Gastroesophageal sphincter (tissue), 4 donors: ENCODE data around the gene ERVH48-1. TPM values are rescaled to one million over a fixed set of nuclear protein-coding genes. Genes with fewer than 3 reads are reported as not detected.
"Not testable (repeated sequence)": the region's sequence is repeated elsewhere in the genome, so short reads cannot be mapped to it uniquely, and the experiment has no call there.

Experiments used
- ATAC-seq: fragments of 150-250 bp; one replicate; pipeline ENCODE4 v1.9.1; 2016; ENCODE audit warnings: mild to moderate bottlenecking, moderate library complexity
- H3K27ac ChIP-seq, 4 donors: fragments of 200-600 bp; sonication (generic) in 3 of 4; 1 replicate in 3 of 4; 2 replicates in 1 of 4; pipeline ENCODE4 v1.5.1; 2016 to 2019
- H3K27me3 ChIP-seq: fragments of 200-600 bp; sonication (generic); one replicate; pipeline ENCODE4 v1.5.1; 2019
- H3K36me3 ChIP-seq, 2 donors: fragments of 200-600 bp; sonication (generic); one replicate each; pipeline ENCODE4 v1.5.1; 2019; ENCODE audit warnings: control low read depth in 1 of 2
- H3K4me1 ChIP-seq, 3 donors: fragments of 200-600 bp; sonication (generic); 1 replicate in 2 of 3; 2 replicates in 1 of 3; pipeline ENCODE4 v1.5.1; 2016 to 2019; ENCODE audit warnings: control low read depth in 2 of 3
- H3K4me3 ChIP-seq, 2 donors: fragments of 200-600 bp; sonication (generic); one replicate each; pipeline ENCODE4 v1.5.1; 2019; ENCODE audit warnings: mild to moderate bottlenecking in 1 of 2, moderate library complexity in 1 of 2
- H3K9me3 ChIP-seq, 3 donors: fragments of 200-600 bp; sonication (generic); one replicate each; pipeline ENCODE4 v1.5.1; 2017 to 2019; ENCODE audit warnings: control low read depth in 2 of 3
- EP300 ChIP-seq: sonication (generic); formaldehyde crosslinking; IDR thresholded peaks from one replicate; pipeline ENCODE4 v1.6.1; 2017; ENCODE audit warnings: antibody characterized with exemption, mild to moderate bottlenecking
- POLR2A ChIP-seq, 2 donors: fragments of 450-650 bp; IDR thresholded peaks; one replicate each; pipeline ENCODE4 v1.6.1; 2017; ENCODE audit warnings: antibody characterized with exemption in 2 of 2, mild to moderate bottlenecking in 2 of 2, moderate library complexity in 1 of 2
- POLR2AphosphoS5 ChIP-seq: sonication (generic); formaldehyde crosslinking; IDR thresholded peaks from one replicate; pipeline ENCODE4 v1.6.1; 2017; ENCODE audit warnings: antibody characterized with exemption
- WGBS, 2 donors: methylation state at CpG; one replicate each; pipeline ENCODE4 v1.1.5; 2018; ENCODE audit warnings: low coverage in 1 of 2; 5-methylcytosine and 5-hydroxymethylcytosine counted together
- total RNA-seq, 4 donors: library from RNA; depleted of rRNA; stranded (reverse); fragments of >200 nt; gene quantifications; one replicate each; pipeline ENCODE4 v1.1.0, GENCODE V29; 2016
- TF ChIP-seq, protein P1 (sequence below), 4 experiments: fragments of 200-600 bp in 2 of 4; fragments of 450-650 bp in 2 of 4; sonication (generic) in 1 of 4; IDR thresholded peaks; one replicate each; pipeline ENCODE4 v1.5.1; 2017 to 2019; ENCODE audit warnings: antibody characterized with exemption in 4 of 4, mild to moderate bottlenecking in 2 of 4, moderate library complexity in 2 of 4

ERVH48-1 gene
- total RNA-seq, 4 donors from 2014 or later, result not detected

DNA sequence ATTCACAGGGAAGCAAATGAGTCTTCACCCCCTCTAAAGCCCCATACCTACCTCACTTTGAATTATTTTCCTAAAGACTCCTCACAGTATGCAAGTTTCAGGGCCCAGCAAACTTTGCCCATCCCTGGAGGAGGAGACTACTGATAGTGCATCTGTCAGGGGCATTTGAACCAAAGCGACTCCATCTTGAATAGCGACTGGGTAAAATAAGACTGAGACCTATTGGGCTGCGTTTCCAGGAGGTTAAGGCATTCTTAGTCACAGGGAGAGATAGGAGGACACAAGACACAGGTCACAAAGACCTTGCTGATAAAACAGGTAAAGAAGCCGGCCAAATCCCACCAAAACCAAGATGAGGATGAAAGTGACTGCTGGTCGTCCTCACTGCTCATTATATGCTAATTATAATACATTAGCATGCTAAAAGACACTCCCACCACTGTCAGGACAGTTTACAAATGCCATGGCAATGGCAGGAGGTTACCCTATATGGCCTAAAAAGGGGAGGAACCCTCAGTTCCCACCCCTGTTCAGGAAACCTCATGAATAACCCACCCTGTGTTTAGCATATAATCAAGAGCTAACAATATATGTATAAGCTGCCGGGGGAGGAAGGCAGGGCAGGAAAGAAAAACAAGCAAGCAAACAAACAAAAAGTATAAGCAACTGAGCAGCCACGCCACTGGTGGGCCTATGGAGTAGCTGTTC, 45.7 kb upstream of the ERVH48-1 start:
- no peaks in the 10 kb centered on the region for H3K27me3 ChIP-seq
- H3K27ac ChIP-seq, result no peak overlapping the region
- no peak for ATAC-seq
- no peaks in the 10 kb centered on the region for H3K9me3 ChIP-seq
- TF ChIP-seq, protein P1, sequence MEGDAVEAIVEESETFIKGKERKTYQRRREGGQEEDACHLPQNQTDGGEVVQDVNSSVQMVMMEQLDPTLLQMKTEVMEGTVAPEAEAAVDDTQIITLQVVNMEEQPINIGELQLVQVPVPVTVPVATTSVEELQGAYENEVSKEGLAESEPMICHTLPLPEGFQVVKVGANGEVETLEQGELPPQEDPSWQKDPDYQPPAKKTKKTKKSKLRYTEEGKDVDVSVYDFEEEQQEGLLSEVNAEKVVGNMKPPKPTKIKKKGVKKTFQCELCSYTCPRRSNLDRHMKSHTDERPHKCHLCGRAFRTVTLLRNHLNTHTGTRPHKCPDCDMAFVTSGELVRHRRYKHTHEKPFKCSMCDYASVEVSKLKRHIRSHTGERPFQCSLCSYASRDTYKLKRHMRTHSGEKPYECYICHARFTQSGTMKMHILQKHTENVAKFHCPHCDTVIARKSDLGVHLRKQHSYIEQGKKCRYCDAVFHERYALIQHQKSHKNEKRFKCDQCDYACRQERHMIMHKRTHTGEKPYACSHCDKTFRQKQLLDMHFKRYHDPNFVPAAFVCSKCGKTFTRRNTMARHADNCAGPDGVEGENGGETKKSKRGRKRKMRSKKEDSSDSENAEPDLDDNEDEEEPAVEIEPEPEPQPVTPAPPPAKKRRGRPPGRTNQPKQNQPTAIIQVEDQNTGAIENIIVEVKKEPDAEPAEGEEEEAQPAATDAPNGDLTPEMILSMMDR (IDR thresholded peaks at IDR 0.05), result no peak
- 77 to 81% methylated on average over 6 to 7 of the region's 7 CpGs for WGBS, 2 donors
- peaks cover 0 to 14% (median 8%) of the 10 kb centered on the region in 3 donors for H3K4me1 ChIP-seq
- H3K36me3 ChIP-seq, result no peaks in the 10 kb centered on the region
- no peak overlapping the region for H3K4me3 ChIP-seq

- 50 to 67% methylated on average over 5 to 6 of the region's 6 CpGs for WGBS, 2 donors
- ATAC-seq, result no peak
- no peaks in the 10 kb centered on the region for H3K9me3 ChIP-seq
- H3K27me3 ChIP-seq, result no peaks in the 10 kb centered on the region
- H3K4me1 ChIP-seq, result peaks cover 0 to 8% (median 4%) of the 10 kb centered on the region in 3 donors
- TF ChIP-seq POLR2A (IDR thresholded peaks at IDR 0.05) (no peak), POLR2AphosphoS5 (no peak), EP300 (no peak)
- TF ChIP-seq, protein P1 (IDR thresholded peaks at IDR 0.05), result no peak
- no peak overlapping the region for H3K27ac ChIP-seq
- H3K36me3 ChIP-seq, result no peaks in the 10 kb centered on the region
- H3K4me3 ChIP-seq, result no peak overlapping the region
Observed at GRCh38 chr21:42969193-42969600, 43.8 kb upstream of the ERVH48-1 start.

GRCh38 chr21:42967616-42968015, 42.2 kb upstream of the ERVH48-1 start:
- not testable (repeated sequence) for H3K4me1 ChIP-seq, H3K27me3 ChIP-seq, H3K36me3 ChIP-seq, H3K4me3 ChIP-seq, ATAC-seq, H3K27ac ChIP-seq, H3K9me3 ChIP-seq
- 96 to 100% methylated on average over 1 to 9 of the region's 9 CpGs for WGBS, 2 donors

DNA sequence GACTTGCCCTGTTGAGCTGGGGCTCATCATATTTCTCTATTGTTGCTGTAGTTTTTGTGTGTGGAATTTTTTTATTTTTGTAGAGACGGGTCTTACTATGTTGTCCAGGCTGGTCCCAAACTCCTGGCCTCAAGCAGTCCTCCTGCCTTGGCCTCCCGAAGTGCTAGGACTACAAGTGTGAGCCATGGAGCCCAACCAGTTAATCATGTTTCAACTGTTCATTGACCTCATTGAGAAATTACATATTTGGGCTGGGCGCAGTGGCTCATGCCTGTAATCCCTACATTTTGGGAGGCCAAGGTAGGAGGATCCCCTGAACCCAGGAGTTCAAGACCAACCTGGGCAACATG, 39.8 kb upstream of the ERVH48-1 start:
- no peak overlapping the region for H3K27ac ChIP-seq
- 63% methylated on average over 3 of the region's 3 CpGs; no CpG with 5 or more reads in 1 of the 2 donors for WGBS, 2 donors
- H3K4me3 ChIP-seq, result no peak overlapping the region
- TF ChIP-seq, protein P1 (IDR thresholded peaks at IDR 0.05), result no peak
- TF ChIP-seq POLR2AphosphoS5, result no peak
- no peak for TF ChIP-seq EP300
- TF ChIP-seq POLR2A (IDR thresholded peaks at IDR 0.05), result no peak
- H3K27me3 ChIP-seq, result no peaks in the 10 kb centered on the region
- H3K9me3 ChIP-seq, result no peaks in the 10 kb centered on the region
- H3K36me3 ChIP-seq, result no peaks in the 10 kb centered on the region
- no peak for ATAC-seq
- no peaks in the 10 kb centered on the region for H3K4me1 ChIP-seq

DNA sequence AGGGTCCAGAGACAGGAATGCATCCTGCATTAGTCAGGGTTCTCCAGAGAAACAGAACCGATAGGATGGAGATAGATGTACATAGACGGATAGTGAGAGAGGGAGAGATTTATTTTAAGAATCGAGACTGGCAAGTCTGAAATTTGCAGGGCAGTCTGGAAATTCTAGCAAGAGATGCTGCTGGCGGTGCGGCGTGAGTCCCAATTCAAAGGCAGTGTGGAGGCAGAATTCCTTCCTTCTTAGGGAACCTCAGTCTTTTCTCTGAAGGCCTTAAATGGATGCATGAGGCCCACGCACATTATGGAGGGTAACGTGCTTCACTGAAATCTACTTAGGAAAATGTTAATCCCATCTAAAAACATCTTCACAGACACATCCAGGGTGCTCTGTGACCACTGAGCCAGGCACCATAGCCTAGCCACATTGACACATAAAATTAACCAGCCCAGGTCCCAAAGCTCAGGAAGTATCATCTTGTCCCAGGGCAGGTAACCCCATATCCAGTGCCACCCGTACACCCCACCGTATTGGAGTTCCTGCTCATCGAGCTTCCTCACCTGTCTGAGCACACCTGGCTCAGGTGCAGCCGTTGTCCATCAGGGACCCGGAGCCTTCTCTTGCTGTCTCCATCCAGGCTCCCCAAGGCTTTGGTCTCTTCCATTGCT, 39.2 kb upstream of the ERVH48-1 start:
- WGBS, 2 donors, result 95 to 96% methylated on average over 7 to 9 of the region's 13 CpGs
- H3K4me3 ChIP-seq, result no peak overlapping the region
- ATAC-seq, result no peak

More for the DNA sequence above, 39.2 kb upstream of the ERVH48-1 start:
- no peaks in the 10 kb centered on the region for H3K4me1 ChIP-seq
- TF ChIP-seq EP300, result no peak
- TF ChIP-seq POLR2AphosphoS5, result no peak
- TF ChIP-seq, protein P1 (IDR thresholded peaks at IDR 0.05), result no peak
- TF ChIP-seq POLR2A (IDR thresholded peaks at IDR 0.05), result no peak
- no peaks in the 10 kb centered on the region for H3K27me3 ChIP-seq
- no peaks in the 10 kb centered on the region for H3K36me3 ChIP-seq
- H3K27ac ChIP-seq, result no peak overlapping the region
- H3K9me3 ChIP-seq, result no peaks in the 10 kb centered on the region
